Measurements from ENCODE around the gene RALY.

RALY gene

DNA sequence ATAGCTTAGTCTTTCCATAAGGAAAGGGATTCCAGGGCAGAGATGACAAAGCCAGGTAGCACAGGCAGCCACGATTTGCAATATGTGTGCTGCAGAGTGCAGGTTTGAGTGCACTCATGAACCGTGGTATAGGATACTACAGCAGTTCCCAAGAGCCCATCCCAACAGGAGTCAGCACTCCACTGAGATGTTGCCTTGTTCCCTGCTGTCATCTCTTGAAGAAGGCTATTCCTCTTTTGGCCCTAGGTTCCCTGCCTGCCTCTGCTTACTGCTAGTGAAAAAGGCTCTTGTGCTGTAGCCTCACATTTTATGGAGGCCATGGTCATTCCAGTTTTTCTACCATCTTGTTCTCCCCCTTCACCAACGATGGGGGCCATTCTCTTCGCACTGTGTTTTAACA is 40.2 kb downstream of the RALY start:
- TF ChIP-seq, protein P1, sequence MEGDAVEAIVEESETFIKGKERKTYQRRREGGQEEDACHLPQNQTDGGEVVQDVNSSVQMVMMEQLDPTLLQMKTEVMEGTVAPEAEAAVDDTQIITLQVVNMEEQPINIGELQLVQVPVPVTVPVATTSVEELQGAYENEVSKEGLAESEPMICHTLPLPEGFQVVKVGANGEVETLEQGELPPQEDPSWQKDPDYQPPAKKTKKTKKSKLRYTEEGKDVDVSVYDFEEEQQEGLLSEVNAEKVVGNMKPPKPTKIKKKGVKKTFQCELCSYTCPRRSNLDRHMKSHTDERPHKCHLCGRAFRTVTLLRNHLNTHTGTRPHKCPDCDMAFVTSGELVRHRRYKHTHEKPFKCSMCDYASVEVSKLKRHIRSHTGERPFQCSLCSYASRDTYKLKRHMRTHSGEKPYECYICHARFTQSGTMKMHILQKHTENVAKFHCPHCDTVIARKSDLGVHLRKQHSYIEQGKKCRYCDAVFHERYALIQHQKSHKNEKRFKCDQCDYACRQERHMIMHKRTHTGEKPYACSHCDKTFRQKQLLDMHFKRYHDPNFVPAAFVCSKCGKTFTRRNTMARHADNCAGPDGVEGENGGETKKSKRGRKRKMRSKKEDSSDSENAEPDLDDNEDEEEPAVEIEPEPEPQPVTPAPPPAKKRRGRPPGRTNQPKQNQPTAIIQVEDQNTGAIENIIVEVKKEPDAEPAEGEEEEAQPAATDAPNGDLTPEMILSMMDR (IDR thresholded peaks at IDR 0.05; ENCODE audit: insufficient read depth, low read depth, low read length, missing control alignments), result no peak
- H3K4me3 ChIP-seq (ENCODE audit: low read depth, low read length), result no peak overlapping the region
- DNase-seq (ENCODE audit: low read depth), result no peak

- TF ChIP-seq, protein P1 (IDR thresholded peaks at IDR 0.05; ENCODE audit: insufficient read depth, low read depth, low read length, missing control alignments), result no peak
- no peak for DNase-seq (ENCODE audit: low read depth)
- no peak overlapping the region for H3K4me3 ChIP-seq (ENCODE audit: low read depth, low read length)
Observed at GRCh38 chr20:34037121-34037520, 43.4 kb downstream of the RALY start.

- TF ChIP-seq, protein P1 (IDR thresholded peaks at IDR 0.05; ENCODE audit: insufficient read depth, low read depth, low read length, missing control alignments), result no peak
- no peak overlapping the region for H3K4me3 ChIP-seq (ENCODE audit: low read depth, low read length)
- no peak for DNase-seq (ENCODE audit: low read depth)
Observed at GRCh38 chr20:34037767-34038166, 44.1 kb downstream of the RALY start.

- TF ChIP-seq, protein P1 (IDR thresholded peaks at IDR 0.05; ENCODE audit: insufficient read depth, low read depth, low read length, missing control alignments), result no peak
Observed at GRCh38 chr20:34040300-34040995, 46.7 kb downstream of the RALY start.

DNA sequence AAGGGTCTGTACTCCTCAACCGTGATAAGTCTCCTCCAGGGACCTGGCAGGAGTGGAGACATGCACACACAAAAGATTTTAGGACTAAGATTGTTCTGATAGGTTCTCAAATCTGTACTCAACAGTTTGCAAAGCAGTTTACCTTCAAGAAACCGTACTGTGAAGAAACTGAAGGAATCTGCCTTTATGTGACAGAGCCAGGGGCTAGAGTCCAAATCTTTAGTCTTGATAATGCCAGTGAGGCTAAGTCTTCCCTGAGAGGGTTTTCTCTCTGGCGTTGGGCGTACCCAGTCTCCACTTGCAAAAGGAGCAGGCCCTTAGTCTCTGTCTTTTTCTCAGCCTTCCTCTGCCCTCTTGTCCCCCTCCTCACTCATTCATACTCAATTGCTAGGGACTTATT is 47.5 kb downstream of the RALY start:
- no peak overlapping the region for H3K4me3 ChIP-seq (ENCODE audit: low read depth, low read length)
- no peak for DNase-seq (ENCODE audit: low read depth)
- TF ChIP-seq, protein P1 (IDR thresholded peaks at IDR 0.05; ENCODE audit: insufficient read depth, low read depth, low read length, missing control alignments), result no peak

More at GRCh38 chr20:34040300-34040995, 46.7 kb downstream of the RALY start:
- DNase-seq (ENCODE audit: low read depth), result no peak
- no peak overlapping the region for H3K4me3 ChIP-seq (ENCODE audit: low read depth, low read length)

DNA sequence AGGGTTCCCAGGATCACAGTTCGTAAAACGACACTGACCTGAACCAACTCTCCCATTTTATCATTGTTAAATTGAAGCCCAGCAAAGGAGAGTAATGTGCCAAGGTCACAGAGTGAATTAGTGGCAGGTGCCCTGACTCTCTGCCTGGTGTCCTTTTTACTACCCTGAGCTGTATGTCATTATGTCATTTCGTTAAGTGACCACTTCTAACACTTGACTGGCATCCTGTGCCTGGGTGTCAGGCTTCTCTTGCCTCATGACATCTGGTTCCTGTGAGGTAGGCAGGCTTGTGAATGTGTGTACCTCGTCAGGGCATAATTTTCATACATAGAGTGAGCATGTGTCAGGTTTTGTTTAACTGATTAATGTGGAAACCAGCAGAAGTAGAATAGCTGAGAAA is 48.6 kb downstream of the RALY start:
- DNase-seq (ENCODE audit: low read depth), result no peak

More for the DNA sequence above, 48.6 kb downstream of the RALY start:
- TF ChIP-seq, protein P1 (IDR thresholded peaks at IDR 0.05; ENCODE audit: insufficient read depth, low read depth, low read length, missing control alignments), result no peak
- H3K4me3 ChIP-seq (ENCODE audit: low read depth, low read length), result no peak overlapping the region
